H1 (cell line): ENCODE measurements around the gene SLC25A36. TPM values are rescaled to one million over a fixed set of nuclear protein-coding genes. Genes with fewer than 3 reads are reported as not detected.

Experiments used
- CTCF ChIA-PET: fragments of 300-600 bp; sonication (Branson Sonifier 250); formaldehyde crosslinking; loops from one replicate; lab custom pipeline; 2021; ENCODE audit not compliant: partially characterized antibody; lab: Charles Lee
- POLR2A ChIA-PET: fragments of 300-600 bp; sonication (Branson Sonifier 250); formaldehyde crosslinking; loops from one replicate; lab custom pipeline; 2021; ENCODE audit warnings: inconsistent platforms; ENCODE audit not compliant: partially characterized antibody; lab: Charles Lee
- DNase-seq, 2 experiments: peaks; one replicate each; pipeline versions ENCODE4 v3.0.0 to v3.0.0-alpha.2; 2010 to 2022; ENCODE audit warnings: low spot score in 2 of 2, low read depth in 1 of 2, mixed read lengths in 1 of 2
- FAIRE-seq: peaks from 2 replicates; lab custom pipeline; 2011; peaks lifted over from hg19 to GRCh38; lab: Jason Lieb, UNC
- H2AFZ ChIP-seq: 2 replicates; pipeline ENCODE4 v1.8.1; 2012; ENCODE audit warnings: low read length, inconsistent platforms
- H2AK5ac ChIP-seq: 2 replicates; pipeline ENCODE4 v1.6.1; 2013; ENCODE audit warnings: low read depth, low read length
- H2BK120ac ChIP-seq: replicated peaks from 2 replicates; pipeline ENCODE3; 2013; ENCODE audit warnings: low read depth, low read length, inconsistent platforms
- H2BK12ac ChIP-seq: 2 replicates; pipeline ENCODE4 v1.6.1; 2013; ENCODE audit warnings: low read depth, low read length
- H2BK15ac ChIP-seq: 2 replicates; pipeline ENCODE4 v1.6.1; 2013; ENCODE audit warnings: low read length
- H2BK20ac ChIP-seq: 2 replicates; pipeline ENCODE4 v1.6.1; 2013; ENCODE audit warnings: low read length
- H2BK5ac ChIP-seq: 2 replicates; pipeline ENCODE4 v1.6.1; 2013; ENCODE audit warnings: low read depth, low read length
- H3K14ac ChIP-seq: 2 replicates; pipeline ENCODE4 v1.6.1; 2013; ENCODE audit warnings: inconsistent platforms; ENCODE audit not compliant: insufficient read length
- H3K18ac ChIP-seq: 2 replicates; pipeline ENCODE4 v1.6.1; 2013; ENCODE audit warnings: low read length; ENCODE audit errors: extremely low read depth
- H3K23ac ChIP-seq: 2 replicates; pipeline ENCODE4 v1.6.1; 2013; ENCODE audit warnings: inconsistent platforms; ENCODE audit not compliant: insufficient read length
- H3K23me2 ChIP-seq: 2 replicates; pipeline ENCODE4 v1.6.1; 2013; ENCODE audit warnings: low read depth, low read length
- H3K27ac ChIP-seq: 2 replicates; pipeline ENCODE4 v1.6.1; 2011; ENCODE audit warnings: low read depth, low read length, inconsistent platforms
- H3K27me3 ChIP-seq, 4 experiments: replicated peaks in 1 of 4; 1 replicate in 1 of 4; 2 replicates in 3 of 4; pipeline versions ENCODE4 v1.6.1 to v1.8.1; 2011 to 2013; ENCODE audit warnings: low read length in 3 of 4, mild to moderate bottlenecking in 3 of 4, inconsistent platforms in 2 of 4, mixed read lengths in 2 of 4, moderate library complexity in 1 of 4; ENCODE audit not compliant: control insufficient read depth in 3 of 4, insufficient read depth in 3 of 4; ENCODE audit errors: extremely low read depth in 1 of 4
- H3K36me3 ChIP-seq, 4 experiments: 2 replicates each; pipeline versions ENCODE4 v1.6.1 to v1.8.1; 2011 to 2013; ENCODE audit warnings: mild to moderate bottlenecking in 4 of 4, low read length in 3 of 4, moderate library complexity in 2 of 4, control low read depth in 1 of 4, inconsistent platforms in 1 of 4; ENCODE audit not compliant: insufficient read depth in 4 of 4, control insufficient read depth in 2 of 4
- H3K4ac ChIP-seq: replicated peaks from 2 replicates; pipeline ENCODE3; 2013; ENCODE audit warnings: low read length, low read depth, mixed read lengths, inconsistent platforms; ENCODE audit not compliant: insufficient read length
- H3K4me1 ChIP-seq, 4 experiments: replicated peaks in 1 of 4; 1 replicate in 1 of 4; 2 replicates in 3 of 4; pipeline versions ENCODE4 v1.6.1 to v1.8.1; 2011 to 2013; ENCODE audit warnings: low read length in 3 of 4, inconsistent platforms in 2 of 4, mixed read lengths in 1 of 4; ENCODE audit not compliant: insufficient read depth in 4 of 4, control insufficient read depth in 3 of 4
- H3K4me2 ChIP-seq, 2 experiments: 2 replicates each; pipeline versions ENCODE4 v1.6.1 to v1.8.1; 2011 to 2013; ENCODE audit warnings: low read depth in 2 of 2, low read length in 2 of 2, control low read depth in 1 of 2, inconsistent platforms in 1 of 2, mild to moderate bottlenecking in 1 of 2; ENCODE audit not compliant: insufficient read depth in 1 of 2
- H3K4me3 ChIP-seq, 4 experiments: fragments of 200-600, 300-600 bp in 1 of 4; sonication (generic), shearing (Covaris generic), sonication (Bioruptor Twin) in 1 of 4; 2 replicates each; pipeline versions ENCODE4 v1.5.1 to v1.8.1; 2011 to 2016; ENCODE audit warnings: low read length in 4 of 4, low read depth in 3 of 4, control low read depth in 2 of 4, inconsistent platforms in 2 of 4, mild to moderate bottlenecking in 2 of 4, mixed read lengths in 1 of 4, moderate library complexity in 1 of 4; ENCODE audit not compliant: insufficient read depth in 2 of 4; ENCODE audit errors: extremely low read depth in 1 of 4
- H3K56ac ChIP-seq: replicated peaks from 2 replicates; pipeline ENCODE3; 2013; ENCODE audit warnings: low read depth, mild to moderate bottlenecking, mixed read lengths, low read length, inconsistent platforms; ENCODE audit not compliant: insufficient read length
- H3K79me1 ChIP-seq: 2 replicates; pipeline ENCODE4 v1.6.1; 2013; ENCODE audit warnings: low read depth, low read length, control low read depth
- H3K79me2 ChIP-seq, 2 experiments: 2 replicates each; pipeline versions ENCODE4 v1.6.1 to v1.8.1; 2012 to 2013; ENCODE audit warnings: low read length in 2 of 2, mild to moderate bottlenecking in 2 of 2, inconsistent platforms in 1 of 2; ENCODE audit not compliant: insufficient read depth in 2 of 2, control insufficient read depth in 1 of 2
- H3K9ac ChIP-seq, 4 experiments: replicated peaks in 1 of 4; 1 replicate in 1 of 4; 2 replicates in 3 of 4; pipeline versions ENCODE4 v1.6.1 to v1.8.1; 2011 to 2013; ENCODE audit warnings: low read depth in 3 of 4, low read length in 3 of 4, control low read depth in 2 of 4, mild to moderate bottlenecking in 2 of 4, moderate library complexity in 2 of 4, inconsistent platforms in 1 of 4; ENCODE audit errors: extremely low read depth in 1 of 4
- H3K9me3 ChIP-seq, 2 experiments: 2 replicates each; pipeline versions ENCODE4 v1.6.1 to v1.8.1; 2012 to 2013; ENCODE audit warnings: mild to moderate bottlenecking in 2 of 2, moderate library complexity in 2 of 2, control low read depth in 1 of 2, inconsistent platforms in 1 of 2, low read depth in 1 of 2, low read length in 1 of 2, mixed read lengths in 1 of 2; ENCODE audit not compliant: insufficient read depth in 2 of 2
- H4K20me1 ChIP-seq, 2 experiments: replicated peaks in 1 of 2; 2 replicates each; pipeline versions ENCODE3 to v1.8.1; 2011 to 2013; ENCODE audit warnings: inconsistent platforms in 2 of 2, low read length in 2 of 2, mild to moderate bottlenecking in 1 of 2; ENCODE audit not compliant: insufficient read depth in 2 of 2, control insufficient read depth in 1 of 2
- H4K5ac ChIP-seq: 2 replicates; pipeline ENCODE4 v1.6.1; 2013; ENCODE audit warnings: low read length, low read depth, mixed read lengths, inconsistent platforms; ENCODE audit not compliant: insufficient read length
- H4K8ac ChIP-seq: 2 replicates; pipeline ENCODE4 v1.8.0; 2013; ENCODE audit warnings: mild to moderate bottlenecking, moderate library complexity, low read length, inconsistent platforms; ENCODE audit not compliant: insufficient read depth; ENCODE audit errors: extremely low read depth
- H4K91ac ChIP-seq: replicated peaks from 2 replicates; pipeline ENCODE3; 2013; ENCODE audit warnings: low read length, mixed read lengths, inconsistent platforms; ENCODE audit not compliant: insufficient read length
- MAFK ChIP-seq: IDR thresholded peaks from 2 replicates; pipeline ENCODE4 v1.6.1; 2012; ENCODE audit warnings: low read depth, mild to moderate bottlenecking, improper control_type of control experiment, low read length
- RAD21 ChIP-seq, 2 experiments: IDR thresholded peaks in 1 of 2; conservative IDR thresholded peaks in 1 of 2; 2 replicates each; pipeline ENCODE4 v1.6.1; 2011; ENCODE audit warnings: low read depth in 2 of 2, low read length in 2 of 2, improper control_type of control experiment in 1 of 2, inconsistent platforms in 1 of 2, mild to moderate bottlenecking in 1 of 2, moderate library complexity in 1 of 2
- polyA plus RNA-seq, 7 experiments: library from polyadenylated mRNA; depleted of rRNA in 3 of 7; stranded (reverse) in 5 of 7; unstranded in 2 of 7; fragments of >200 nt in 5 of 7; fragments of 200-250 nt in 2 of 7; gene quantifications; 1 replicate in 5 of 7; 2 replicates in 1 of 7; 4 replicates in 1 of 7; pipeline versions ENCODE4 v1.2.1 to v1.2.3, GENCODE V29; 2011 to 2013; ENCODE audit warnings: missing spikeins in 2 of 7, mixed read lengths in 2 of 7
- total RNA-seq: library from RNA; stranded (reverse); fragmentation: NEBNext Ultra II Directional; extraction: Animal tissue kit (Norgen Biotek cat#: 25700); gene quantifications from 2 replicates; pipeline ENCODE4 v1.2.1, GENCODE V29; 2021

The SLC25A36 gene
- total and polyA plus RNA-seq, 2 of the 8 experiments (the other 6 are each of a cell fraction or from before 2014, with no cell fraction given), result 42.9 to 71.8 TPM

- POLR2A ChIA-PET, result no interaction called here
- Histone ChIP-seq H3K4ac (no peak overlapping the region), H2AK5ac (no peak overlapping the region), H3K56ac (no peak overlapping the region), H4K20me1 (peaks cover 2 to 3% of the 10 kb centered on the region in 2 experiments), H2BK5ac (no peak overlapping the region), H3K9ac (no peak overlapping the region), H3K27me3 (no peaks in the 10 kb centered on the region), H3K27ac (no peak overlapping the region), H2BK15ac (no peak overlapping the region), H3K9me3 (no peaks in the 10 kb centered on the region), H3K23me2 (no peaks in the 10 kb centered on the region; the same call in 1 of the 2 replicates), H3K4me2 (no peak overlapping the region), H3K23ac (no peak overlapping the region), H3K18ac (no peak overlapping the region), H2BK12ac (no peak overlapping the region), H4K8ac (no peak overlapping the region), H3K36me3 (peaks cover 6 to 50% (median 17%) of the 10 kb centered on the region in 4 experiments; a peak in 7 of 8 replicates), H4K91ac (no peak overlapping the region), H3K4me1 (no peaks in the 10 kb centered on the region), H2BK20ac (no peak overlapping the region), H3K14ac (no peak overlapping the region), H2AFZ (no peak overlapping the region), H3K4me3 (no peak overlapping the region), H4K5ac (no peak overlapping the region), H3K79me2 (no peaks in the 10 kb centered on the region), H2BK120ac (no peak overlapping the region), H3K79me1 (no peaks in the 10 kb centered on the region)
- no peak for FAIRE-seq
- peak in 1 of 2 experiments; percentile 20; a peak in 2 of 4 replicates for TF ChIP-seq RAD21 (IDR thresholded peaks at IDR 0.05 in 1 of 2, conservative IDR thresholded peaks at IDR 0.05 in 1 of 2; ENCODE audit: low read depth in 2 of 2, low read length in 2 of 2)
- TF ChIP-seq MAFK, result no peak
- DNase-seq, result no peak
- CTCF ChIA-PET, result interaction anchor here (0.7 to 2.0 kb wide), 9 partner anchors 14 to 74 kb away, joined by 3 to 8 read pairs (median 4); no protein-coding TSS in a partner anchor
Observed at GRCh38 chr3:140972833-140973232, 31.2 kb downstream of the SLC25A36 start.
